NCI-H510A treated with DMSO at 0.1 percent for 48 hours (cell line): ENCODE measurements around the gene YPEL3.
A peak's percentile ranks its signal among the peaks of the same experiment; 100 is the strongest.
"Not testable (repeated sequence)": the region's sequence is repeated elsewhere in the genome, so short reads cannot be mapped to it uniquely, and the experiment has no call there.

Experiments used
- DNase-seq: peaks from one replicate; lab custom pipeline; 2025; lab: John Stamatoyannopoulos, UW

The YPEL3 gene, protein sequence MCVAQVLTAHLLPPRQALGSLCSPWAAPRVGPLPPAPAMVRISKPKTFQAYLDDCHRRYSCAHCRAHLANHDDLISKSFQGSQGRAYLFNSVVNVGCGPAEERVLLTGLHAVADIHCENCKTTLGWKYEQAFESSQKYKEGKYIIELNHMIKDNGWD

DNA sequence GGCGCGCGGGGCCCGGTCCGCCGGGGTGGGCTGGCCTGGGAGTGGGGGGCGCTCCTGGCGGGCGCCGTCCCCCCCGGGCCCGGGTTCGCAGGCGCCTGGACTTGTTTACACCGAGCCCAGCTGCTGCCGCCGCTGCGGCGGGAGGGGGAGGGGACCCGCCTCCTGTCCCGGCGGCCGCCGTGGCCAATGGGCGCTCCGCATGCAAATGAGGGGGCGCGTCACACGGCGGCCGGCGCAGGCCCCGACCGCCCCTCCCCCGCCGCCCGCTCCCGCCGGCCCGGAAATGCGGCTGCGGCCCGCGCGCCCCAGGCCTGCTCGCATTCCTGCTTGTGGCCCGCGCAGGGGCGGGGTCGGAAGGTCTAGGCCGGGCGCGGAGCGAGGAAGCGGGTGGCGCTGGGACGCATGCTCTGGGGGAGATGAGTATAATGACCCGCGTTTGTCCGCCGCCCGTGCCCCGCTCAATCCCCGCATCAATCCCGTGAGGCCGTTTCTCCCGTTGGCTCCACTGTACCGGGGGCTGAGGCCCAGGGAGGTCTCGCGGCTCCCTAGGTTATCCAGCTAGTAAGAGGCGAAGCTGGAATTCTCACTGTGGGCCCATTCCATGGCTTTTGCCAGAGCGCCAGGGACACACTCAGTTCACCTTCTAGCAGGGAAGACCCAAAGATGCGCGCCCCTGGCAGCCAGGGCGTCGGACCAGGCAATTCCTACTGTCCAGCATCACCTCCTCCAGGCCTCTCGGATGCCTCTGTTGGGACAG, at the start of gene YPEL3:
Gene YPEL3 (minus strand): TSS at position 109 of the 757 bp plus-strand sequence. CDS start 731 bp downstream, outside the sequence.
- DNase-seq = peak; percentile 87

DNA sequence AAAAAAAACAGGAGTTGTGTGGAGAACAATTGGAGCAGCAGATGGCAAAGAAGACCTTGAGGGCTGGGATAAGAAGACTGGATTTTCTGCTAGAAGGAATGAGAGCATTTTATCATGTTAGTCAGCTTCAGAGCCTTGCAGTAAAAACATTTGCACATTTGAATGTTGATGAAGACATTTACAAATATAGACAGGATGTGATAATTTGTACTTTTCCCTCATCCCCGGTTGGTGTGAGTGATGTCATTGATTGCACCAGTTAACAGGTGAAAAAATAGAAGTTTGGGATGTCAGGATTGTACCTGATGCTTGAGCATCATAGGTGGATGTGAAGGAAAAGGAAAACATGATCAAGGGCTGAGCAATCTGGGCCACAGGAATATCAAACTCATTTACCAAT, 49.6 kb upstream of the YPEL3 start:
- no peak for DNase-seq

DNA sequence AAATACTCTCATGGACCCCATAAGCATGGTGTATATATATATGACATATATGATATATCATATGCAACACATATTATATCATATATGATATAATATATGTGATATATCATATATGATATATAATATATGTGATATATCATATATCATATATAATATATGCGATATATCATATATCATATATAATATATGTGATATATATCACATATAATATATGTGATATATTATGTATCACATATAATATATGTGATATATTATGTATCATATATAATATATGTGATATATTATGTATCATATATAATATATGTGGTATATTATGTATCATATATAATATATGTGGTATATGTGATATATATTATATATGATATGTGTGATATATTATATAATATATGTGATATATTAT, 48.9 kb upstream of the YPEL3 start:
- DNase-seq = no peak

DNA sequence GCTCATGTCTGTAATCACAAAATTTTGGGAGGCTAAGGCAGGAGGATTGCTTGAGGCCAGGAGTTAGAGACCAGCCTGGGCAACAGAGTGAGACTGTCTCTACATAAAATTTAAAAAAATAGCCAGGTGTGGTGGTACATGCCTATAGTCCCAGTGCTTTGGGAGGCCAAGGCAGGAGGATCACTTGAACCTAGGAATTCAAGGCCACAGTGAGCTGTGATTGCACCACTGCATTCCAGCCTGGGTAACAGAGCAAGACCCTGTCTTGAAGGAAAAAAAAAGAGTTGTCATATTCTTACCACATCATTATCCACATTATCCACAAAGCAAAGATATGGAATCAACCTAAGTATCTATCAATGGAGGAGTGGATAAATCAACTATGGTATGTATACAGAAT, 48.0 kb upstream of the YPEL3 start:
- no peak for DNase-seq

DNA sequence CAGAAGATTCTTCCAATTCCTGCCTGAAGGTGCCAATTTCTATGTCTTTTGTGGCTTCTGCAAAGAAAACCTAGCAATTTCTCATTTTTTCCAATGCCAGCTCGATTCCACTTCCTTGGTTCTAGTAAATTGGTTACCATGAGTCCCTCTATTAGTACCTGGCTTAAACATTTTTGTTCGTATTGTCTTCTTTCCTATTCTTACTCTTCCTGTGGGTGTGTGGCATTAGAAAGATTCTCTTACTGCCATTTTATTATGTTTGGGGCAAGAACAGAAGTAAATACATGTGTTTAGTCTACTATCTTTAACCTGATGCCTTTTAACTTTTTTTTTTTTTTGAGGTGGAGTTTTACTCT, 47.3 kb upstream of the YPEL3 start:
- DNase-seq = no peak

DNA sequence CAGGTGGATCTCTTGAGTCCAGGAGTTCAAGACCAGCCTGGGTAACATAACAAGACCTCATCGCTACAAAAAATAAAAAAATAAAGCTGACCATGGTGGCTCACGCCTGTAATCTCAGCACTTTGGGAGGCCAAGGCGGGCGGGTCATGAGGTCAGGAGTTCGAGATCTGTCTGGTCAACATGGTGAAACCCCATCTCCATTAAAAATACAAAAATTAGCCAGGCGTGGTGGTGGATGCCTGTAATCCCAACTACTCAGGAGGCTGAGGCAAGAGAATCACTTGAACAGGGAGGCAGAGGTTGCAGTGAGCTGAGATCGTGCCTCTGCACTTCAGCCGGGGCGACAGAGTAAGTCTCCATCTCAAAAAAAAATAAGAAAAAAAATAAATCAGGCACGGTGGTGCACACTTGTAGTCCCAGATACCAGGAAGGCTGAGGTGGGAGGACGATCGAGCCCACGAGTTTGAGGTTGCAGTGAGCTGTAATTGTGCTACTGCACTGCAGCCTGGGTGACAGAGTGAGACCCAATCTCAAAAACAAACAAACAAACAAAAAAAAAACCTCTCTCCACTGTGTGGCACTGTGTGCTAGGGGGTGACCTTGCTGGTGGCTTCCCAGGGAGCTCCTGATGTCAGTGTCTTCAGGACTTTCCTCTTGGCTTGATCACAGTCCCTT, 46.8 kb upstream of the YPEL3 start:
- no peak for DNase-seq

DNA sequence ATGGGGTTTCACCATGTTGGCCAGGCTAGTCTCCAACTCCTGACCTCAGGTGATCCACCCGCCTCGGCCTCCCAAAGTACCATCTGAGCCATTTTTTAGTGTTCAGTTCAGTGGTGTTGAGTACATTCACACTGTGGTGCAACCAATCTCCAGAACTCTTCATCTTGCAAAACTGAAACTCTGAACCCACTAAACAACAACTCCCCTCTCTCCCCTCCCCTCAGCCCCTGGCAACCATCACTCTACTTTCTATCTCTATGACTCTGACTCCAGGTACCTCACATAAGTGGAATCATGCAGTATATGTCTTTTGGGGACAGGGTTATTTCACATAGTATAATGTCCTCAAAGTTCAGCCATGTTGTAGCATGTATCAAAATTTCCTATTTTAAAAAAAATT, 45.7 kb upstream of the YPEL3 start:
- DNase-seq = no peak

DNA sequence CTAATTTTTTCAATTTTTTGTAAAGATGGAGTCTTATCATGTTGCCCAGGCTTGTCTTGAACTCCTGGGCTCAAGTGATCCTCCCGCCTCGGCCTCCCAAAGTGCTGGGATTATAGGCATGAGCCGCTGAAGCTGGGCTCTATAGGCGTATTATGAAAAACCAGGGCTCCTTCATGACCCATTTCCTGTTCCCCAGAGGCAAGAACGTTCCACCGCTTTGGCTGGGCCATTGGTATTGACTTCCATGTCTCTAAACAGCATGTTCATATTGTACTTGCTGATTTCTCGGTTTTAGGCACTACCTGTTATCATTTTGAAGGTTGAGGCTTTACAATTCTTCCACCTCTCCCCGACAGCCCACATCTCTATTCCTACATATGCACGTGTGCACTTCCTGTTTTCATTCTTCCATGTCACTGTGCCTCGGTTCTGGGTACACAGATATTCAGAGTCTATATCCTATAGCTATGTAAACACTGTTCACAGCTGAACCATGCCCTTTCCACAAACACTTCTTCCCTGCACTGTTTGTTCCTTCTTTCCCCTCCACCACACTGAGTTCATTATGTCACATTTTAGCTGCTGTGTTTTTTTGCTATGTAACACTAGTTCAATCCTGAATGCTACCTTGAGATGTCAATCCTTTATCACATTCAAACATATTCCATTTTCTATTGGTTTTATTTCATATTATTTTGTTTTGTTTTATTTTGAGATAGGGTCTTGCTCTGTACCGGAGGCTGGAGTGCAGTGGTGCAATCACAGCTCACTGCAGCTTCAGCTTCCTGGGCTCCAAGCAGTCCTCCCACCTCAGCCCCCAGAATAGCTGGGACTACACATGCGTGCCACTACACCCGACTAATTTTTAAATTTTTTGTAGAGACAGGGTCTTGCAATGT, 43.8 kb upstream of the YPEL3 start:
- peak; percentile 97 for DNase-seq

DNA sequence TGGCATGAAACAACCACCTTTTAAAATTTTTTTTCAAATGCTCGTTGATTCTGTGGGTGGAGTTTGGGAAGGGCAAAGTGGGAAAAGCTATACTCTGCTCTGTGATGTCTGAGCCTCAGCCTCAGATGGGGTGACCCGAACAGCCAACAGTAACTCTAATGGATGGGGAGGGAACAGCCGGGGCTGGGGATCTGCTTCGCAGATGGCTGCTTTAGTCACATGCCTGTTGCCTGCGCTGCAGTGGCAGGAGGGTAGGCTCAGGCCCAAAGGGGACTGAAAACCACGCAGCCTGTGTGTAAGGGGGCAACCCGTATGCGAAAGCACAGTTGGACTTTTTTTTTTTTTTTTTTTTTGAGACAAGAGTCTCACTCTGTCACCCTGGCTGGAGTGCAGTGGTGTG, 41.9 kb upstream of the YPEL3 start:
- no peak for DNase-seq

DNA sequence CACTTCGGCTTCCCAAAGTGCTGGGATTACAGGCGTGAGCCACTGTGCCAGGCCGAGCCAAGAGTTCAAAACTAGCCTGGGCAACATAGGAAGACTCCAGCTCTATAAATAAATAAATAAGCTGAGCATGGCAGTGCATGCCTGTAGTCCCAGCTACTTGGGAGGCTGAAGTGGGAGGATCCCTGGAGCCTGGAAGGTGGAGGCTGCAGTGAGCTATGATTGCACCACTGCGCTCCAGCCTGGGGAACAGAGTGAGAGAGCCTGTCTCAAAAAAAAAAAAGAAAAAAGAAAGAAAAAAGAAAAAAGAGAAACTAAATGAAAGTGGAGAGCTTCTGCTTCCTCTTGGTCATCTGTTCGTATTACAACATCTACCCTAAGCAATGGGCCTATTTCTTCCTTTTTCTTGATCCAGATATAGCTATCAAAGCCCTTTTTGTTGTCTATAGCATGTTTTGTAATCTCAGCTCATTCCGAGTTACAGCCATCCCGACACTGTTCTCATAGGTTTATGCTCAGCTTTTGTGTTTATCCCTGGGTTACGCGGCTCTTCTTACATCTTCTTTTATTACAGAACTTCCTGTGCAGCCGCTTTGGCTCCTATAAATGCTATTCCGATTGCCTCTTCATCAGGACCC, 41.1 kb upstream of the YPEL3 start:
- DNase-seq = peak; percentile 36

DNA sequence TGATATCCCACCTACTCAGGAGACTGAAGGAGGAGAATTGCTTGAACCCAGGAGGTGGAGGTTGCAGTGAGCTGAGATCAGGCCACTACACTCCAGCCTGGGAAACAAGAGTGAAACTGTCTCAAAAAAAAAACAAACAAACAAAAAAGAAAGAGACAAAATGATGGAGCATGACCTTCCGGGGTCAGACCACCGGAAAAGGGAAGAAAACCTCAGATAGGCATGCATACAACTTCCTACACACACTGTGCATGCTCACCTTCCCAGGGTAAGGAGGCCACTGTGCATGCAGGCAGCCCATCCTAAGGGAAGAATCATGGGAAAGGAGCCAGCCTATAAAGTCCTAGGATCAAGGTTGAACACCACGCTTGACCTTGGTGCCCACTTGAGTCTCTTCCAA, 36.6 kb upstream of the YPEL3 start:
- DNase-seq = no peak

DNA sequence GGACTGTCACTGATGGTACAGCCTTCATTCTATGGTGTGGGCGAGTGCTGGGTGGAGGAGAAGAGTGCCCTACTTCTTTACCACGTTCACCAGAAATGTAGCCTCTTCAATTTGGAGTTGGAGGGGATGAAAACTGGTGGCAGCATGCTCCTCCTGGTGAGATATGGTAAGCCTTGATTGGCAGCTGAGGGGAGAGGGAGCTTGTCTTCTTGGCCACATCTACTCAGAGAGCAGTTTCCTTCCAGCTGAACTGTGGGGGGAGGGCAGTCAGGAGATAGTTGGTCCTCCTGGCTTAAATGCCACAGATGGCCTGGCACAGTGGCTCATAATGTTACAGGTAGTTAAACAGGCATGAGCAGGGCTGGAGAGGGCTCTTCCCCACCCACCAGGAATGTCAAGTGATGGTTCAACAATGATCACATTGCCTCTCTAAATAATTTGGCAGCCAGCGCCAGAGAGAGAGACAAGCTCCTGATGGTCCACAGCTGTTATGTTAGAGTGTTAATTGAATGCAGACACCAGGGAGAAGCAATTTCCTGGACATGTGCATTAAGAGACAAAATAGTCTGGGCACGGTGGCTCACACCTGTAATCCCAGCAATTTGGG, 36.0 kb upstream of the YPEL3 start:
- peak; percentile 96 for DNase-seq

DNA sequence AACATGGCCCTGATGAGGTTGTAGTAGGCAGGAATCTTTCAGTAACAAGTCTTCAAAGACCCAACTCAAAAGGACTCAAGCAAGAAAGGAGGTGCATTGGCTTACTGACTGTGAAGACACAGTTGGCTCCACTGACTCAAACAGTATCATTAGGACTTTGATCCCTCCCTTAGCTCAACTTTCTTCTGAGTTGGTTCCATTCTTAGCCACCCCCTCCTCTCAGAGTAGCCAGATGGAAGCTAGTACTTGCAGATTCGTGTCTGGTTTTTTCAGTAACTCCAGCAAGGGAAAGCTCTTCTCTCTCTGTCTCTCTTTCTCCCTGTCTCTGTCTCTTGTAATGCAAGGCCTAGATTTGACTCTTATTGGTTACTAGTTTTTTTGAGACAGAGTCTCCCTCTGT, 32.0 kb upstream of the YPEL3 start:
- DNase-seq = no peak

DNA sequence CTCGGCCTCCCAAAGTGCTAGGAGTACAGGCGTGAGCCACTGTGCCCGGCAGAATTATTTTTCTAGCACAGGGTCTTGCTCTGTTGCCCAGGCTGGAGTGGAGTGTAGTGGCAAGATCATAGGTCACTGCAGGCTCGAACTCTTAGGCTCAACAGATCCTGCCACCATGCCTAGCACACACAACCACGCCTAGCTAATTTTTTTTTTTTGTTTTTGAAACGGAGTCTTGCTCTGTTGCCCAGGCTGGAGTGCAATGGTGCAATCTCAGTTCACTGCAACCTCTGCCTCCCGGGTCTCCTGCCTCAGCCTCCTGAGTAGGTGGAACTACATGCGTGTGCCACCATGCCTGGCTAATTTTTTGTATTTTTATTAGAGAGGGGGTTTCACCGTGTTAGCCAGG, 29.7 kb upstream of the YPEL3 start:
- DNase-seq = not testable (repeated sequence)

DNA sequence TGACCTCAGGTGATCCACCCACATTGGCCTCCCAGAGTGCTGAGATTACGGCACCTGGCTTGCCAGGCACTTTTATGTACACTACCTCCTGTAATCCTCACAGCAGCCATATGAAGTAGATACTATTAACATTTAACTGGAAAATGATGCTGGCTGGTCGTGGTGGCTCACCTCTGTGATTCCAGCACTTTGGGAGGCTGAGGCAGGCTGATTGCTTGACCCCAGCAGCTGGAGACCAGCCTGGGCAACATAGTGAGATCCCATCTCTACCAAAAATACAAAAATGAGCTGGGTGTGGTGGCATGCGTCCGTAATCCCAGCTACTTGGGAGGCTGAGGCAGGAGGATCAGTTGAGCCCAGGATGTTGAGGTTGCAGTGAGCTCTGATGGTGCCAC, 29.0 kb upstream of the YPEL3 start:
- DNase-seq = no peak

DNA sequence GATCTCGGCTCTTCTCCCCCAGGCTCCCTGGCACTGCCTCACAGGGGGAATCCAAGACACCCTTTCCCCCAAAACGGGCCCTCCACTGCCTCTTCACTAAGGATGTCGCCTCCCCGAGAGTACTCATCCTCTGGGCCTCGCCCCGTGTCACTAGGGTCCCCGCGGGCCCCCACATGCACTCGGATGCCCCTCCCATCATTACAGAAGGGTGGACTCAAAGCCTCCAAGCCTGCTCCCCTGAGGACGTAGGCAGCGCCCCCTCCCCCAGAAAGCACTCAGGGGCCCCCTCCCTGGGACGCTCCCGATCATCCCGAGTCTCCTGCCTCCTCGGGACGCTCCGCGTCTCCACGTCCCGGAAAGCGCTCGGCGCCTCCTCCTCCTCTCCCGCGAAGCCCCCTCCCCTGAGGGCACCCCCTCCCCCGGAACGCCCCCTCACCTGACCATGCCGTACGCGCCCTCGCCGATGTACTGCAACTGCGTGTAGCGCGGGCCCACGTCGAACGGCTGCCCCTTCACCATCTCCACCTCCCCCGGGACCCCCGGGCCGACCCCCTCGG, 26.7 kb upstream of the YPEL3 start:
- DNase-seq = no peak

DNA sequence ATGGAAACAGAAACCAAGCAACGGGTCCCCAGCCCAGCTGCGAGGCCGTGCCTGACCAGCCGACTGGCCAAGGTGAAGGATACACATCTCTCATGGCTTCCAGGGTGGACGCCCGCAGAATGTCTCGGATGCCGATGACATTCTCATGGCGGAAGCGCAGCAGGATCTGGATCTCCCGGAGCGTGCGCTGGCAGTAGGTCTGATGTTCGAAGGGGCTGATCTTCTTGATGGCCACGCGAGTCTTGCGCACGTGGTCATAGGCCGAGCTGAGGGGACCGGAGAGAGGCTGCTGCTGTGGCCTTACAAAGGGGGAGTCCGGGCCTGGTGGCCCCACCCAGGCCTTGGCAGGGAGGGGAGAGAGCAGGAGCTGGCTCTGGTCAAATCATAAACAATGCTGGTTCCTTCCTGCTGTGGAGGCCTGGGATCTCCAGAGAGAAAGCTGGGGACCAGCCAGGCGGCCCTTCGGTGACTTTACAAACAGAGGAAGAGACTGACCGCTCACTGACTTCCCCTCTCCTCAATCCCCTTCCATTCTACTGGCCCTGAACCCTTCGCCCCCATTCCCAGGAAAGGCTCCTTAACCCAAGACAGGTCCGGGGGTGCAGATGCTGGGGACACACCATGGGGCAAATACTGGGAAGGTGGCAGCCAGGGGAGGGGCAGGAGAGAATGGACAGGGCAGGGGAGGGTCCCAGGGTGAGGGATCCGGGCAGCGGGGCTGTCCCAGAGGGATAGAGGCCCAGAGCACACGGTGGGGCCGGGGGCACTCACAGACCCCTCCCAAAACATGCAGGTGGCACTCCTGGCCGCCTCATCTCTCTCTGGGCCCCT, 25.9 kb upstream of the YPEL3 start:
- DNase-seq = no peak

DNA sequence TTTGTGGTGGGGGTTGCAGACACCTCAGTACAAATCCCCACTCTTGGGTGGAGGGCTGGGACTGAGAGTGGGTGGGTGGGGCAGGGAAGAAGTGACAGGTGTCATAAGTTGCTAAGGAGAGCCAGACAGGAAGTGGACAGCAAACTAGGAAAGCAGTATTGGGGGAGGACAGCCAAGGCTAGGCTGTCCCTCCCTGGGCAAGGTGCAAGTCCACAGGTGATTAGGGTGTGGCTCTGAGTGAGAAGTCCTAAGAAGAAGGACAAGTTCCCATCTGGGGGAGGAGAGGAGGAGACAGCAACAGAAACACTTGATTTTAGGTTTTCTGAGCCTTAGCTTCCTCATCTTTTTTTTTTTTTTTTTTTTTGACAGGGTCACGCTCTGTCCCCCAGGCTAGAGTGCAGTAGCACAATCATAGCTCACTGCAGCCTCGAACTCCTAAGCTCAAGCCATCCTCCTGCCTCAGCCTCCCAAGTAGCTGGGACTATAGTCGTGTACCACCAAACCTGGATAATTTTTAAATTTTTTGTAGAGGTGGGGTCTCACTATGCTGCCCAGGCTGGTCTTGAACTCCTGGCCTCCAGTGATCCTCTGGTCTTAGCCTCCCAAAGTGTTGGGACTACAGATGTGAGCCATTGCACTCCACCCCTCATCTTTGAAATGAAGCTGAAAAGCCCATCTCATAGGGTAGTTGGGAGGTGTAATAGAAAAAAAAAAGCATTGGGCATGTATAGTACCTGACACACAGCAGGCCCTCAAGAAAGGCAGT, 24.5 kb upstream of the YPEL3 start:
- DNase-seq = no peak

DNA sequence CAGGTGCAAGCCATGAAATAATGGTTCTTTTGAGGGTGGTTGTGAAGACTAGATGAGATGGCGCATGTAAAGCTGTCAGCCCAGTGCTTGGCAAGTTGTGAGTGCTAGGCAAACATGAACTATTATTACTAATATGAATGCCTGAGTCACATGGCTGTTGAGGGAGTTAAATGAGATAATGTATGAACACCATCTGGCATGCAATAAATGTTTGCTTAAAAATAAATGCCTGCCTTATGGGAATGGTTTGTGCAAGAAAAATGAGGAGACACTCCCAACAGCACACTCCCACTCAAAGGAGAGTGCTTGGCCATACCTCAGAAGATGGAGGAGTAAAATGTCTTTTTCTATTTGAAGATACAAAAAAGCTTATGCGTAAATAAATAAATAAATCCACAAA, 23.4 kb upstream of the YPEL3 start:
- no peak for DNase-seq

DNA sequence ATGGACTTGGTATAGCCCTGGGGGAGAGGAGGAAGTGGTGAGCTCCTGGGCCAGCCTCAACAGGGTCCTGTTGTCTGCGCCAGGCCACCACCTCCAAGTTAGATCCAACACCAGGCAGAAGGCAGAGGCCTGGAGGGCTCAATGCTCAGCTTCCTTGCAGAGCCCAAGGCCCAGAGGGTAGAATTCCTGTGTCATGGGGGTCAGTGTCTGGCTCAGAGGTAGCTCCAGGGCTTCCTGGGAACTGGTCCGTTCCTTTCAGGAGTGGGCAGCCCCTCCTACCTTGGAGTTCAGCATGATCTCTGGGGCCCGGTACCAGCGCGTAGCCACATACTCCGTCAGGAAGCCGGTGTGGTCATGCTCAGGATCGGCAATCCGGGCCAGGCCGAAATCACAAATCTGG, 21.8 kb upstream of the YPEL3 start:
- no peak for DNase-seq
